HG03521 (cell line): ENCODE data around the gene ELOVL6.
"Not testable (repeated sequence)": the region's sequence is repeated elsewhere in the genome, so short reads cannot be mapped to it uniquely, and the experiment has no call there.

Experiments
- ATAC-seq: cut with Tn5 transposase; IDR thresholded peaks from one replicate; pipeline ENCODE4 v1.9.1; 2021; ENCODE audit warnings: mild to moderate bottlenecking, moderate library complexity; ENCODE audit not compliant: unreplicated experiment

ELOVL6 gene

GRCh38 chr4:110163327-110164069, 34.9 kb downstream of the ELOVL6 start:
- ATAC-seq, result no peak

DNA sequence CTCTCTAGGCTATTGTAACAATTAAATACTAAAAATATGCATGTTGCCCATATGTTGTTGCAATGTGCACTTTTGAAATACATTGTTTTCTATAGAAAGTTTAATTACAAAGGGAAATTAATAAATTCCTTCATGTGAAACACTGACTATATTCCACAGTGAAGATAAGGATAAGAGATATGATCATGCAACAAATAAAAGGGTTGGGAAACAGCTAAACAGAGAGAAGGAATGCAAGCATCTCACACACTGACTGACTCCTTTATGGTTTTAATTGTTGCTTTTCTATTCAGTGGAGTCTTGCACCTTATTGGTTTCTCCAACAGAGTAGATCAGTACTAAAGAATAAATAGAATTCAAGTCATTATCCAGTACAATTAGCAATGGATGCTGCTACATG, 37.8 kb downstream of the ELOVL6 start:
- ATAC-seq, result no peak

DNA sequence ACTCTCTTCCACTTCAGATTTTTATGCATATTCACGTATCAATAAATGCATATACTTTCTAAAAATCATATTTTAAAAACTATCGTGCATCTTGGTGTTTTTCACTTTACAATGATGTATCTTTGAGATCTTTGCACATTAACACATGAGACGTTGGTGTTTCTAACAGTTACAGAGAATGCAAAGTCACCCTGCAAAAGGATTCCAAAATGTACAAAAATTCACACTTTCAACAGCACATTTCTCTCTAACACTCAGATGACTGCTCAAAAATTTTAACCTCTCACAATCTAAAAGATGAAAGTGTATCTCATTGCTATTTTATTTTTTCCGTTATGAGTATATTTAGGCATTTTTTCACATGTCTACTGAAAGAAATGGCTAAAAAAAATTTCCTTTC, 38.9 kb downstream of the ELOVL6 start:
- ATAC-seq, result no peak

DNA sequence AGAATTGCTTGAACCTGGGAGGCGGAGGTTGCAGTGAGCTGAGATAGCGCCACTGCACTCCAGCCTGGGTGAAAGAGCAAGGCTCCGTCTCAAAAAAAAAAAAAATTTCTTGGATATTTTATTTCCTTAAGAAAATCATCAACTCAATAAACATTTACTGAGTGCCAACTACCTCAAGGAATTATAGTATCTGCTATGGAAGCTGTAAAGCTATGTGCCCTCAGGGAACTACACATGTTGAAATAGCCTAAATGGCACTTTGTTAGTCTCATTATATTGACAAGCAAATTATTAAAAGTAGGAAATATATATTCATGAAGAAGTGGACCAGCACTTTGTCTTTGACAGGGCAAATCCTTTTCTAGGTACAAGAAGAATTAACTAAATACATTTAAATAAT, 40.8 kb downstream of the ELOVL6 start:
- no peak for ATAC-seq

DNA sequence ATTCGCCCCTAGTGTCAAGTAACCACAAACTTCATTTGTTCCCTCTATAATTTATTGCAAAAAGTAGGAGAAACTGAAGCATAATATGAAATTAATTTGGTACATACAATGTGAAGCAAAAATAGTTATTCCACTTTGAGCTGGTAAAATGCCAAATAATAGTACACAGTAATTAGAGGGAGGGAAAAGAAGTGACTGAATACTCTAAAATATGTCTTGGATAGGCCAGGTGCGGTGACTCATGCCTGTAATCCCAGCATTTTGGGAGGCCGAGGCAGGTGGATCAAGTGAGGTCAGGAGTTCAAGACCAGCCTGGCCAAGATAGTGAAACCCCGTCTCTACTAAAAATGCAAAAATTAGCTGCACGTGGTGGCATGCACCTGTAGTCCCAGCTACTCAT, 41.2 kb downstream of the ELOVL6 start:
- ATAC-seq, result not testable (repeated sequence)

DNA sequence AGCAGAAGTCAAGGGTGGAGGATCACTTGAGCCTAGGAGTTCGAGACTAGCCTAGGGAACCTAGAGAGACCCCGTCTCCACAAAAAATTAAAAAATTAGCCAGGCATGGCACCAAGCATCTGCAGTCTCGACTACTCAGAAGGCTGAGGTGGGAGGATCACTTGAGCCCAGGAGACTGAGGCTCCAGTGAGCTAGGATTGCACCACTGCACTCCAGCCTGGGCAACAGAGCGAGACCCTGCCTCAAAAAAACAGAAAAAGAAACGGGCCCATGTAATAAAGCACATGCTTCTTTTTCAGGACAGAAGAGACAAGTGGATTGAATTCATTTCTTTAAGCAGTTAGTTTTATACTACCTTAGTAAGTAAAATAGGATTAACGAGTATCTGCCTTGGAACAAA, 42.0 kb downstream of the ELOVL6 start:
- ATAC-seq, result no peak

- ATAC-seq, result no peak
These were observed 42.8 kb downstream of the ELOVL6 start for GRCh38 chr4:110155654-110156053.

GRCh38 chr4:110154582-110154981, 43.8 kb downstream of the ELOVL6 start:
- ATAC-seq, result no peak

DNA sequence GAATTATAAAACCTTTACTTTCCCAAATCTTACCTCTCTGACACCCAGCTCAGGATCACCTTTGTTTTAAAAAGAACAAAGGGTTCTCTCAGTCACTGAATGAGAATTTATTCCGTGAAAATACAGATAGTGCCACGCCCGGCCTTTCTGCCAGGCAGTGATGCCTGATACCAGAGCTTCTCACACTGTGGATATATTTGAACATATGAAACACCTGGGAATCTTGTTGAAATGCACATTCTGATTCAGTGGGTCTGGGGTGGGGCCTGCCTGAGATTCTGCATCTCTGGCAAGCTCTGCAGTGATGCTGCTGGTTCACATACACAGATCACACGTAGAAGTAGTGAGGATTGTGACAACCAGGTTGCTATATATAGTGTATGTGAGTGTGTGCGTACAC, 46.0 kb downstream of the ELOVL6 start:
- no peak for ATAC-seq

DNA sequence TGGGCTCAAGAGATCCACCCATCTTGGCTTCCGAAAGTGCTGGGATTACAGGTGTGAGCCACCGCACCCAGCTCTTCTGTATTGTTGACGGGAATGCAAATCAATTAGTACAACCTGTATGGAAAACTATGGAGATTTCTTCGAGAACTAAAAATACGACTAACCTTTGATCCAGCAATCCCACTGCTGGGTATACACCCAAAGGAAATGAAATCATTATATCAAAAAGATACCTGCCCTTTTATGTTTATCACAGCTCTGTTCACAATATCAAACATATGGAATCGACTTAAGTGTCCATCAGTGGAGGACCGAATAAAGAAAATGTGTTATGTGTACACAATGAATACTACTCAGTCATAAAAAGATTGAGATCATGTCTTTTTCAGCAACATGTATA, 49.3 kb downstream of the ELOVL6 start:
- ATAC-seq, result no peak

GRCh38 chr4:110142461-110142860, 56.0 kb downstream of the ELOVL6 start:
- ATAC-seq, result no peak

DNA sequence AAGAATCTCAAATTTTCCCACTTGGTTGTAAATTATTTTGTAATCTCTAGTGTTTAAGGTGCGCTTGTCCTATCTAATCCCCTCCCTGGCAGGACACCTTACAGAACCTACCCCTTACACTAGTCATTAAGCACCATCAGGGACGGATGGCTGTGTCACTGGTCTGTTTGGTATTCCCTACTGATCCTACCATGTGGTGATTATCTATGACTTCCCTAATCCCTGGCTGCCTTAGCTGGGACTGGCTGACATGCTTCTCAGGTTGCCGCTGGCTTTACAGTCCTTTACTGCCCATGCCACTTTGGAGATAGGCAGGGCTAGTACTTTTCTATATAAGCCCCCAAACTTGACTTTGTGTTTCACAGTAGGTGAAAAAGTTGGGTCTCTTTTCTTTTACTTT, 58.6 kb downstream of the ELOVL6 start:
- ATAC-seq, result no peak

GRCh38 chr4:110139111-110139510, 59.3 kb downstream of the ELOVL6 start:
- ATAC-seq, result no peak

DNA sequence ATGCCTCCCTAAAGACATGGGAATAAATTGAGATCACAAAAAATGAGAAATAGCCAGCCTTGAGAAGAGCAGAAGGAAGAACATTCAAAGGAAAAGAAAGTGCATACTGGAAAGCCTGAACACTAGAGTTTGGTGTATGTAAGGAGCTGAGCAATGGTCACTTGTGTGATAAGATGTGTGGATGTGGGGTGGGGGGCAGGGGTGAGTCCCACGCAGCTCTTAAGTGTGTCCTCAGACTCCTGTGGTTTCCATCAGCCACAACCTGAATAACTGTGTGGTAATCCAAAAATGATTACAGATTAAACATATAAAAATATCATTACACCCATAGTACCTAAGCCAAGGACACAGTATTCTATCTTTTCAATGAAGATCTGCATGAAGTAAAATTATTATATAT, 59.9 kb downstream of the ELOVL6 start:
- no peak for ATAC-seq

- no peak for ATAC-seq
These were observed 60.6 kb downstream of the ELOVL6 start for GRCh38 chr4:110137829-110138228.

- no peak for ATAC-seq
These were observed 62.9 kb downstream of the ELOVL6 start for GRCh38 chr4:110135523-110135922.

DNA sequence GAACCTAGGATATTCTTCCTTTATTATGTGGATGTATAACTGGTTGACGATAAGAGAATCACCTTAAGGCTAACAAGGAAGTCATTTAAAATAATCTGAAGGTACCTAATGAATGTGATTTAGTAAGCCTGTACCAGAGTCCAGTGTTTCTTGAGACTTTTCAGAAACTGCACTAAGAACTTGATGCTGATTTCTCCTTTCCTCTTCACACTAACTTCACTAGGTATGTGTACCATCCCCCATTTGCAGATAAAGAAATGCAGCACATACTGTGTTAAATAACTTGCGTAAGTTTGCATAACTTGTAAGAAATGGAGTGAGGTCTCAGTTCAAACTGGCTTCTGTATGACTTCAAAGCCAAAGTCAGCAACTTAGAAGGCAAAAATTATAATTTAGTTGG, 63.3 kb downstream of the ELOVL6 start:
- ATAC-seq, result no peak

DNA sequence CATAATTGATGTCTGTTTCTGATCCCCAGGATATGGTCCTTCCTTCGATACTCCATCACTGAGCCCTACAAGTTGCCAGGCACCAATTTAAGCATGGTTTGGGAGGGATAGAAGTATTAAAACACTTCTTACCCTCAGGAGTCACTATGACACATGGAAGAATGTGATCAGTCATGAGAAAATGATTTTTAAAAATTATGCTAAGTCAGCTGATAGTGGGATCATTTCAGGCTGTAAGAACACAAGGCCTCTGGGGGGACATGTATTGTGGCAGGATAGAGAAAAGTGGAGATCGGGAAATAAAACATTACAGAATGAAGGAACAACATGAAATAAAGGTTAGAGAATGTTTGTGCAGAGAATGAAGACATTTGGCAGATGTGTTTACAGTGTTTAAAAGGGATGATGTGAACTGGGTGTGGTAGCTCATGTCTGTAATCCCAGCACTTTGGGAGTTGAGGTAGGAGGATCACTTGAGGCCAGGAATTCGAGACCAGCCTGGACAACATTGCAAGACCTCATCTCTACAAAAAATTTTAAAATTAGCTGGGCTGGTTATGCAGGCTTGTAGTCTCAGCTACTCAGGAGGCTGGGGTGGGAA, 64.0 kb downstream of the ELOVL6 start:
- ATAC-seq, result no peak

- no peak for ATAC-seq
These were observed 65.3 kb downstream of the ELOVL6 start for GRCh38 chr4:110132816-110133719.

DNA sequence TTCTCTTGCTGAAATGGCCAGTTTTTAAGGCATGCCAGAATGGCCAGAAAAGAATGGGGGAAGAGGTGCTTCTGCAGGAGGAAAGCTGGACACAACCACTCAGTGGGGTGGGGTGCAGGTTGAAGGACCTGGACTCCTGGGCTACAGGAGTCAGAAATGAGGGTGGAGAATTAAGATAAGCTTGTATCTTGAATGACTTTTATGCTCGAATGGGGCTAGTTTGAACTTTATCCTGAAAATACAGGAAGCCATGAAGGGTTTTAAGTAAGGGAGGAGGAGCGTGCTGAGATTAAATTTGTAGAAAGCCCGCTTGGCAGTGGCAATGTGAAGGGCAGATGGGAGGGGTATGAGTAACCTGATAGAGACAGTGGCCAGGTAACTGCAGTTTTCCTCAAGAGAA, 66.5 kb downstream of the ELOVL6 start:
- no peak for ATAC-seq

- no peak for ATAC-seq
These were observed 67.6 kb downstream of the ELOVL6 start for GRCh38 chr4:110130576-110131358.
